Keratinocyte (primary cell): ENCODE data around the gene ANTXRL. TPM values are rescaled to one million over a fixed set of nuclear protein-coding genes. Genes with fewer than 3 reads are reported as not detected.
"Not testable (repeated sequence)": the region's sequence is repeated elsewhere in the genome, so short reads cannot be mapped to it uniquely, and the experiment has no call there.

Experiments
- DNase-seq: peaks from one replicate; pipeline ENCODE4 v3.0.0-alpha.2; 2011; ENCODE audit warnings: low read depth, missing footprints, low spot score
- FAIRE-seq: peaks from 2 replicates; lab custom pipeline; 2011; peaks lifted over from hg19 to GRCh38; lab: Jason Lieb, UNC
- H2AFZ ChIP-seq: 2 replicates; pipeline ENCODE4 v1.6.0; 2012; ENCODE audit warnings: low read length, control low read depth, inconsistent platforms; ENCODE audit not compliant: control insufficient read depth
- H3K27ac ChIP-seq: 2 replicates; pipeline ENCODE4 v1.5.1; 2011; ENCODE audit warnings: low read length; ENCODE audit not compliant: control insufficient read depth, insufficient read depth
- H3K27me3 ChIP-seq: 3 replicates; pipeline ENCODE4 v1.6.0; 2011; ENCODE audit warnings: low read length; ENCODE audit not compliant: control insufficient read depth, insufficient read depth; ENCODE audit errors: extremely low read depth
- H3K36me3 ChIP-seq, 2 experiments: 2 replicates in 1 of 2; 3 replicates in 1 of 2; pipeline ENCODE4 v1.5.1; 2011; ENCODE audit warnings: low read length in 2 of 2, mild to moderate bottlenecking in 1 of 2; ENCODE audit not compliant: control insufficient read depth in 2 of 2, insufficient read depth in 2 of 2; ENCODE audit errors: extremely low read depth in 1 of 2
- H3K4me1 ChIP-seq: 3 replicates; pipeline ENCODE4 v1.5.1; 2011; ENCODE audit warnings: low read length; ENCODE audit not compliant: control insufficient read depth, insufficient read depth; ENCODE audit errors: extremely low read depth
- H3K4me2 ChIP-seq: 3 replicates; pipeline ENCODE4 v1.6.0; 2011; ENCODE audit warnings: low read depth, low read length; ENCODE audit not compliant: control insufficient read depth, insufficient read depth; ENCODE audit errors: extremely low read depth
- H3K4me3 ChIP-seq, 3 experiments: fragments of 200-600 bp in 1 of 3; sonication (generic) in 1 of 3; 2 replicates in 2 of 3; 3 replicates in 1 of 3; pipeline ENCODE4 v1.5.1; 2011 to 2016; ENCODE audit warnings: low read length in 3 of 3, mild to moderate bottlenecking in 3 of 3, control low read depth in 2 of 3, inconsistent platforms in 1 of 3, low read depth in 1 of 3, mixed read lengths in 1 of 3, mixed run types in 1 of 3, moderate library complexity in 1 of 3; ENCODE audit not compliant: control insufficient read depth in 2 of 3, insufficient read depth in 2 of 3; ENCODE audit errors: extremely low read depth in 1 of 3
- H3K79me2 ChIP-seq: 2 replicates; pipeline ENCODE4 v1.6.0; 2012; ENCODE audit warnings: low read length; ENCODE audit not compliant: control insufficient read depth, insufficient read depth
- H3K9ac ChIP-seq: 3 replicates; pipeline ENCODE4 v1.6.0; 2011; ENCODE audit warnings: low read length; ENCODE audit not compliant: control insufficient read depth, insufficient read depth; ENCODE audit errors: extremely low read depth
- H3K9me1 ChIP-seq: 3 replicates; pipeline ENCODE4 v1.6.0; 2011; ENCODE audit warnings: low read length; ENCODE audit not compliant: control insufficient read depth, insufficient read depth; ENCODE audit errors: extremely low read depth
- H3K9me3 ChIP-seq: 2 replicates; pipeline ENCODE4 v1.5.1; 2012; ENCODE audit warnings: low read depth, low read length; ENCODE audit not compliant: control insufficient read depth
- H4K20me1 ChIP-seq: 3 replicates; pipeline ENCODE4 v1.6.0; 2011; ENCODE audit warnings: low read length; ENCODE audit not compliant: control insufficient read depth, insufficient read depth; ENCODE audit errors: extremely low read depth
- CTCF ChIP-seq, 3 experiments: IDR thresholded peaks in 1 of 3; conservative IDR thresholded peaks in 1 of 3; optimal IDR thresholded peaks in 1 of 3; 2 replicates in 2 of 3; 3 replicates in 1 of 3; pipeline versions ENCODE3 to v1.5.1; 2011; ENCODE audit warnings: low read length in 3 of 3, mild to moderate bottlenecking in 3 of 3, moderate library complexity in 2 of 3, control low read depth in 1 of 3, inconsistent platforms in 1 of 3; ENCODE audit not compliant: insufficient read depth in 2 of 3; ENCODE audit errors: extremely low read depth in 1 of 3
- EZH2 ChIP-seq: IDR thresholded peaks from one replicate; pipeline ENCODE4 v1.6.1; 2012; ENCODE audit warnings: inconsistent platforms, mild to moderate bottlenecking, low read length, moderate library complexity
- dilution Hi-C: fragments of 300-500 bp; cut with MboI; formaldehyde crosslinking; loops from one replicate; pipeline ENCODE4 v1.7.0; 2020; ENCODE audit warnings: low sequenced_read_pairs; ENCODE audit not compliant: extremely low pct_ligation_motif_present
- polyA plus RNA-seq, 5 experiments: library from polyadenylated mRNA; depleted of rRNA in 3 of 5; stranded (reverse) in 3 of 5; stranded (forward) in 1 of 5; unstranded in 1 of 5; fragments of >200 nt; gene quantifications; 1 replicate in 1 of 5; 2 replicates in 3 of 5; 3 replicates in 1 of 5; pipeline versions ENCODE4 v1.2.1 to v1.2.3, GENCODE V29; 2011 to 2012; ENCODE audit warnings: missing spikeins in 2 of 5, low read depth in 1 of 5, low replicate concordance in 1 of 5

The ANTXRL gene
- polyA plus RNA-seq, 1 donor (not counting 4 experiments of a cell fraction or from before 2014, with no cell fraction given) = not detected

- DNase-seq (no peak), FAIRE-seq (no peak)
- Histone ChIP-seq H3K27me3 (no peaks in the 10 kb centered on the region), H3K79me2 (no peaks in the 10 kb centered on the region), H3K27ac (no peak overlapping the region), H4K20me1 (no peaks in the 10 kb centered on the region), H3K9me3 (no peaks in the 10 kb centered on the region), H3K4me2 (no peak overlapping the region), H3K9ac (no peak overlapping the region), H3K4me1 (no peaks in the 10 kb centered on the region), H3K36me3 (no peaks in the 10 kb centered on the region), H2AFZ (no peak overlapping the region), H3K4me3 (no peak overlapping the region), H3K9me1 (no peaks in the 10 kb centered on the region)
- no peak for TF ChIP-seq CTCF (optimal IDR thresholded peaks at IDR 0.05 in 1 of 3, IDR thresholded peaks at IDR 0.05 in 1 of 3, conservative IDR thresholded peaks at IDR 0.05 in 1 of 3; ENCODE audit: extremely low read depth in 1 of 3, insufficient read depth in 2 of 3, low read length in 3 of 3)
- no peak for TF ChIP-seq EZH2
- dilution Hi-C loops = no loop called here
Observed at GRCh38 chr10:46301056-46301645, 14.4 kb downstream of the ANTXRL start.

GRCh38 chr10:46301721-46302479 lies 15.1 kb downstream of the ANTXRL start:
- Histone ChIP-seq H3K9ac (no peak overlapping the region), H3K9me1 (no peaks in the 10 kb centered on the region), H3K27me3 (peaks cover 4% of the 10 kb centered on the region), H2AFZ (no peak overlapping the region), H3K36me3 (no peaks in the 10 kb centered on the region), H4K20me1 (no peaks in the 10 kb centered on the region), H3K9me3 (no peaks in the 10 kb centered on the region), H3K27ac (no peak overlapping the region), H3K4me3 (no peak overlapping the region), H3K4me2 (no peak overlapping the region), H3K4me1 (no peaks in the 10 kb centered on the region), H3K79me2 (no peaks in the 10 kb centered on the region)
- no peak for FAIRE-seq
- dilution Hi-C loops = no loop called here
- TF ChIP-seq CTCF (optimal IDR thresholded peaks at IDR 0.05 in 1 of 3, IDR thresholded peaks at IDR 0.05 in 1 of 3, conservative IDR thresholded peaks at IDR 0.05 in 1 of 3; ENCODE audit: extremely low read depth in 1 of 3, insufficient read depth in 2 of 3, low read length in 3 of 3) (no peak), EZH2 (no peak)
- no peak for DNase-seq

DNA sequence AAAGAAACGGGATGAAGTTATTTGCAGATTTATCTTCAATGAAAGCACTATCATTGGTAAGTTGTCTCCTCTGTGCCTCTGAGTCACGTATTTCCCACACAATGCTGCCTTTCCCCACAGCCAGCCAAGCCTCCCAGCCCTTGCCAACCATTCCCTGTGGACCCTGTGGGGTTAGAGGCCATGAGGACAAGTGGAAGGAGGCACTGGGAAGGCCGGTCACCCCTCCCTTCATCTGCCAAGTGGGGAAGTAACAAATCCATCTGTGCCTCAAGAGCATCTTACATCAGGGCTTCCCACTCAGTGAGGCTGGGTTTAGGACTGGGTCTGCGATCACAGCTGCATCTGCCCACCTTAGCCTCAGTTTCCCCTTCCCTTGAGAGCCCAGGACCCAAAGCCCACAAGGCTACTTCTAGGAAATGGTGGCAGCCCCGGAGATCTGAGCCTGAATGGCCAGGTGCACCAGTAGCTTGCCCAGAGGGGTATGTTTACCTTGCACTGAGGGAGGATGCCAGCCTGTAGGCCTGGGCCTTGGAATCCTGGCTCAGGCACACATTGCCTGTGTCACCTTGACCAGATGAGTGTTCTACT lies 16.1 kb downstream of the ANTXRL start:
- H3K9me3 ChIP-seq, dilution Hi-C loops, H3K27ac ChIP-seq, H3K79me2 ChIP-seq, H3K4me1 ChIP-seq, H3K9me1 ChIP-seq, H2AFZ ChIP-seq, H3K9ac ChIP-seq, H3K27me3 ChIP-seq, DNase-seq, H3K4me2 ChIP-seq, H3K4me3 ChIP-seq, FAIRE-seq, H3K36me3 ChIP-seq, H4K20me1 ChIP-seq: not testable (repeated sequence)
